Effector memory CD4-positive, alpha-beta T cell (primary cell): Measurements from ENCODE around the gene DYRK3.

ENCODE experiments used
- DNase-seq, 3 donors: peaks; one replicate each; pipeline ENCODE4 v3.0.0-alpha.2; 2020
- H3K27ac ChIP-seq: 2 replicates; pipeline ENCODE4 v1.7.0; 2013; ENCODE audit warnings: mild to moderate bottlenecking, low read length, moderate library complexity; ENCODE audit not compliant: insufficient read depth, poor library complexity, severe bottlenecking
- H3K27me3 ChIP-seq: replicated peaks from 2 replicates; pipeline ENCODE4 v1.7.0; 2013; ENCODE audit warnings: mild to moderate bottlenecking, low read length; ENCODE audit not compliant: insufficient read depth, control insufficient read depth, poor library complexity, severe bottlenecking
- H3K36me3 ChIP-seq: 2 replicates; pipeline ENCODE4 v1.7.0; 2013; ENCODE audit warnings: mild to moderate bottlenecking, low read length, moderate library complexity; ENCODE audit not compliant: control insufficient read depth, insufficient read depth
- H3K4me1 ChIP-seq: 2 replicates; pipeline ENCODE4 v1.7.0; 2013; ENCODE audit warnings: low read length, mild to moderate bottlenecking; ENCODE audit not compliant: control insufficient read depth, insufficient read depth, poor library complexity, severe bottlenecking
- H3K4me3 ChIP-seq: 2 replicates; pipeline ENCODE4 v1.7.0; 2013; ENCODE audit warnings: low read length, low read depth, mild to moderate bottlenecking; ENCODE audit not compliant: insufficient read depth, poor library complexity, severe bottlenecking
- H3K9me3 ChIP-seq: 2 replicates; pipeline ENCODE4 v1.7.0; 2013; ENCODE audit warnings: mild to moderate bottlenecking, low read length, moderate library complexity; ENCODE audit not compliant: control insufficient read depth

Gene DYRK3

DNA sequence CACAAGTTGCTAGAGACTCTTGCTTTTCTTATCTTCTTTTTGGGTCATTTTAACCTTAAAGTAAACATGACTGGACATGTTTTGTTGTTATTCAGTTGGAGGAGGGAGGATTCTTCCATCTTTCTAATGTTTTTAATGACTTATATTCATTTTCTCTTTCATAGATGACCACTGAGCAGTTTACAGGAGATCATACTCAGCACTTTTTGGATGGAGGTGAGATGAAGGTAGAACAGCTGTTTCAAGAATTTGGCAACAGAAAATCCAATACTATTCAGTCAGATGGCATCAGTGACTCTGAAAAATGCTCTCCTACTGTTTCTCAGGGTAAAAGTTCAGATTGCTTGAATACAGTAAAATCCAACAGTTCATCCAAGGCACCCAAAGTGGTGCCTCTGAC is 11.9 kb downstream of the DYRK3 start:
- H3K4me1 ChIP-seq: no peaks in the 10 kb centered on the region
- no peak for DNase-seq
- H3K36me3 ChIP-seq: no peaks in the 10 kb centered on the region
- H3K27ac ChIP-seq: no peak overlapping the region
- no peaks in the 10 kb centered on the region for H3K27me3 ChIP-seq
- H3K9me3 ChIP-seq: no peaks in the 10 kb centered on the region
- no peak overlapping the region for H3K4me3 ChIP-seq

- H3K9me3 ChIP-seq: no peaks in the 10 kb centered on the region
- no peak overlapping the region for H3K27ac ChIP-seq
- no peaks in the 10 kb centered on the region for H3K4me1 ChIP-seq
- no peak for DNase-seq
- no peaks in the 10 kb centered on the region for H3K36me3 ChIP-seq
- no peaks in the 10 kb centered on the region for H3K27me3 ChIP-seq
- H3K4me3 ChIP-seq: no peak overlapping the region
These were observed 14.1 kb downstream of the DYRK3 start for GRCh38 chr1:206649261-206649921.

GRCh38 chr1:206651014-206651413 is 15.7 kb downstream of the DYRK3 start:
- H3K36me3 ChIP-seq: no peaks in the 10 kb centered on the region
- no peaks in the 10 kb centered on the region for H3K9me3 ChIP-seq
- H3K4me1 ChIP-seq: no peaks in the 10 kb centered on the region
- DNase-seq: no peak
- no peak overlapping the region for H3K4me3 ChIP-seq
- no peaks in the 10 kb centered on the region for H3K27me3 ChIP-seq
- H3K27ac ChIP-seq: no peak overlapping the region

GRCh38 chr1:206651958-206652890 is 16.9 kb downstream of the DYRK3 start:
- no peaks in the 10 kb centered on the region for H3K4me1 ChIP-seq
- no peak overlapping the region for H3K4me3 ChIP-seq
- H3K27me3 ChIP-seq: no peaks in the 10 kb centered on the region
- no peaks in the 10 kb centered on the region for H3K36me3 ChIP-seq
- DNase-seq: no peak
- H3K27ac ChIP-seq: no peak overlapping the region
- H3K9me3 ChIP-seq: no peaks in the 10 kb centered on the region

- H3K4me3 ChIP-seq: no peak overlapping the region
- H3K36me3 ChIP-seq: no peaks in the 10 kb centered on the region
- H3K4me1 ChIP-seq: no peaks in the 10 kb centered on the region
- DNase-seq: no peak
- H3K9me3 ChIP-seq: no peaks in the 10 kb centered on the region
- no peak overlapping the region for H3K27ac ChIP-seq
- H3K27me3 ChIP-seq: peaks cover 3% of the 10 kb centered on the region
These were observed 18.6 kb downstream of the DYRK3 start for GRCh38 chr1:206653715-206654459.

DNA sequence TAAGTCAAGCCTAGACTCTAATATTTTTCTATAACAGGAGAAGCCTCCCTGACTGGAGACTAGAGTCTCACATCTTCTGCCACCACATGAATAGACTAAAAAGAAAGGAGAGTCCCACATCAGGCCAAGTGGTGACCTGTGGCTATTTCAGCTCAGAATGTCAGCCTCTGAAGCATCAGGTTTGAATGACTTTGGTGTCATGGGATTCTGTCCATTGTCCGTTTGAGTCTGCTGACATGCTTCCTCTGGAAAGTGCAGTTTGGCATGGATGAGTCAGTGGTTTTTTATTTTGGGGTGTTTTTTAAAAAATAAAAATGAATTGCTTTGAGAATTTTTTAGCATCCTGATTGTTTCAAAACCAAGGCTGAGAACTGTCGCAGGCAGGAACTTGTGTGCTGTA is 19.5 kb downstream of the DYRK3 start:
- Histone ChIP-seq H3K27ac (no peak overlapping the region), H3K4me3 (no peak overlapping the region), H3K36me3 (no peaks in the 10 kb centered on the region), H3K4me1 (no peaks in the 10 kb centered on the region), H3K9me3 (no peaks in the 10 kb centered on the region), H3K27me3 (peaks cover 3% of the 10 kb centered on the region)
- no peak for DNase-seq

- no peaks in the 10 kb centered on the region for H3K4me1 ChIP-seq
- H3K36me3 ChIP-seq: no peaks in the 10 kb centered on the region
- H3K9me3 ChIP-seq: no peaks in the 10 kb centered on the region
- peaks cover 3% of the 10 kb centered on the region for H3K27me3 ChIP-seq
- no peak for DNase-seq
- no peak overlapping the region for H3K4me3 ChIP-seq
- H3K27ac ChIP-seq: no peak overlapping the region
These were observed 20.1 kb downstream of the DYRK3 start for GRCh38 chr1:206655471-206655882.

GRCh38 chr1:206656936-206657335 is 21.6 kb downstream of the DYRK3 start:
- Histone ChIP-seq H3K36me3 (no peaks in the 10 kb centered on the region), H3K27ac (no peak overlapping the region), H3K4me1 (no peaks in the 10 kb centered on the region), H3K4me3 (no peak overlapping the region), H3K9me3 (no peaks in the 10 kb centered on the region), H3K27me3 (peaks cover 3% of the 10 kb centered on the region)
- no peak for DNase-seq

DNA sequence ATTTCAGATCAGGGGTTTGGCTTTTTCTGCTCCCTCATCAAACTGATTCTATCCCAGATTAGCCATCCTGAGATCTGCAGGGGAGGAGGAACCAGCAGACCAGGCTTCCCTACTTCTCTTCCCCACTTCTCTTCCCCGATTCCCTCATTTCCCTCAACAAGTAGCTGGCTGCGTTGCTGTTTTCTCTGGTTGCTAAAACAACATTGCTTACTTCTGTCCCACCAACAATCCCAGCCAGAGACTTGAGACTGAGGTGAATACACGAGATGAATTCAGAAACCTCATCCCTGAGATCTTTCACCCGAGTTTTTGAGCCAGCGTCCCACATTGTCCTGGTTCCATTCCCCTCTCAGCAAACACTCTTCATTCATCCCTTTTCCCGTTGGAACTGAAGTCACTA is 22.4 kb downstream of the DYRK3 start:
- H3K4me3 ChIP-seq: no peak overlapping the region
- H3K27me3 ChIP-seq: peaks cover 3% of the 10 kb centered on the region
- H3K4me1 ChIP-seq: no peaks in the 10 kb centered on the region
- DNase-seq: no peak
- H3K9me3 ChIP-seq: no peaks in the 10 kb centered on the region
- H3K27ac ChIP-seq: no peak overlapping the region
- H3K36me3 ChIP-seq: no peaks in the 10 kb centered on the region
